HepG2 (cell line): ENCODE data around the gene GHR. TPM values are rescaled to one million over a fixed set of nuclear protein-coding genes. Genes with fewer than 3 reads are reported as not detected.

Experiments
- ATAC-seq: fragments of 200-7000 bp; cut with Tn5 transposase; 3 replicates; pipeline ENCODE4 v1.9.1; 2020; ENCODE audit warnings: mild to moderate bottlenecking, moderate library complexity
- BruUV-seq: library from RNA; stranded (reverse); fragments of 400-500 nt; replicated peaks from 2 replicates; lab custom pipeline; 2021; lab: Mats Ljungman, UMichigan
- CTCF ChIA-PET: fragments of 300-600 bp; formaldehyde crosslinking; extraction: SDS; loops from one replicate; lab custom pipeline; 2021; ENCODE audit warnings: low total read pairs, inconsistent platforms, low intra/inter-chr PET ratio; lab: Yijun Ruan, JAX
- POLR2A ChIA-PET: fragments of 350-600 bp; sonication (Branson Sonifier 250); formaldehyde crosslinking; loops from one replicate; lab custom pipeline; 2020; ENCODE audit warnings: antibody characterized with exemption, inconsistent platforms; lab: Yijun Ruan, JAX
- DNase-seq: peaks from one replicate; pipeline ENCODE4 v3.0.0-alpha.2; 2015; ENCODE audit warnings: low spot score
- FAIRE-seq: peaks from 3 replicates; lab custom pipeline; 2011; peaks lifted over from hg19 to GRCh38; lab: Jason Lieb, UNC
- H2AFZ ChIP-seq: one replicate; pipeline ENCODE4 v1.6.1; 2011; ENCODE audit warnings: low read length, inconsistent platforms
- H3K27ac ChIP-seq: fragments of 300-600 bp; 3 replicates; pipeline ENCODE4 v1.8.0; 2011; ENCODE audit warnings: mixed run types, mild to moderate bottlenecking, mixed read lengths, low read length, inconsistent platforms; ENCODE audit not compliant: insufficient read depth; ENCODE audit errors: extremely low read length
- H3K27me3 ChIP-seq, 2 experiments: fragments of 200-600 bp in 1 of 2; 2 replicates in 1 of 2; 3 replicates in 1 of 2; pipeline versions ENCODE4 v1.6.0 to v1.8.0; 2011; ENCODE audit warnings: low read length in 2 of 2, mild to moderate bottlenecking in 2 of 2, moderate library complexity in 2 of 2, inconsistent platforms in 1 of 2; ENCODE audit not compliant: insufficient read depth in 2 of 2, control insufficient read depth in 1 of 2
- H3K36me3 ChIP-seq, 2 experiments: fragments of 200-600 bp in 1 of 2; replicated peaks in 1 of 2; 2 replicates in 1 of 2; 3 replicates in 1 of 2; pipeline versions ENCODE4 v1.5.1 to v1.8.0; 2011; ENCODE audit warnings: low read length in 2 of 2, inconsistent platforms in 1 of 2; ENCODE audit not compliant: insufficient read depth in 2 of 2, control insufficient read depth in 1 of 2
- H3K4me1 ChIP-seq: 2 replicates; pipeline ENCODE4 v1.5.1; 2012; ENCODE audit warnings: low read length, inconsistent platforms; ENCODE audit not compliant: insufficient read depth
- H3K4me2 ChIP-seq: 2 replicates; pipeline ENCODE4 v1.6.0; 2011; ENCODE audit warnings: low read depth, low read length, inconsistent platforms
- H3K4me3 ChIP-seq, 3 experiments: fragments of 200-600 bp in 1 of 3; sonication (generic), shearing (Covaris generic) in 1 of 3; replicated peaks in 1 of 3; 2 replicates each; pipeline ENCODE4 v1.5.1; 2011 to 2016; ENCODE audit warnings: low read length in 3 of 3, inconsistent platforms in 2 of 3, low read depth in 2 of 3, mild to moderate bottlenecking in 2 of 3, control low read depth in 1 of 3, mixed read lengths in 1 of 3; ENCODE audit not compliant: insufficient read depth in 1 of 3
- H3K79me2 ChIP-seq: one replicate; pipeline ENCODE4 v1.6.1; 2011; ENCODE audit warnings: low read length, inconsistent platforms; ENCODE audit not compliant: insufficient read depth
- H3K9ac ChIP-seq: 2 replicates; pipeline ENCODE4 v1.6.0; 2011; ENCODE audit warnings: mild to moderate bottlenecking, low read depth, low read length, inconsistent platforms; ENCODE audit not compliant: insufficient read depth
- H3K9me3 ChIP-seq: 2 replicates; pipeline ENCODE4 v1.5.1; 2012; ENCODE audit warnings: mild to moderate bottlenecking, low read length
- H4K20me1 ChIP-seq: 2 replicates; pipeline ENCODE4 v1.6.0; 2011; ENCODE audit warnings: inconsistent platforms, mild to moderate bottlenecking, low read length, moderate library complexity; ENCODE audit not compliant: insufficient read depth
- CREB1 ChIP-seq, 2 experiments: fragments of 450-650 bp in 1 of 2; IDR thresholded peaks; 2 replicates each; pipeline ENCODE4 v1.6.1; 2016 to 2017; ENCODE audit warnings: control low read depth in 1 of 2, mild to moderate bottlenecking in 1 of 2, missing compliant biosample characterization in 1 of 2, missing genetic modification characterization in 1 of 2
- FIP1L1 ChIP-seq: fragments of 200-400 bp; formaldehyde crosslinking; IDR thresholded peaks from 2 replicates; pipeline ENCODE4 v1.6.1; 2018; ENCODE audit warnings: low read depth, mild to moderate bottlenecking, low read length, moderate library complexity, borderline replicate concordance; ENCODE audit not compliant: insufficient read depth
- GABPB1 ChIP-seq: IDR thresholded peaks from 2 replicates; pipeline ENCODE4 v1.6.1; 2016; ENCODE audit warnings: mild to moderate bottlenecking, missing genetic modification reagents, moderate library complexity, missing compliant biosample characterization
- HMGA1 ChIP-seq: sonication (generic); formaldehyde crosslinking; conservative IDR thresholded peaks from 2 replicates; pipeline ENCODE4 v1.4.0; 2020; ENCODE audit warnings: missing genetic modification reagents
- ISL2 ChIP-seq: sonication (generic); formaldehyde crosslinking; IDR thresholded peaks from 2 replicates; pipeline ENCODE4 v1.5.0; 2020; ENCODE audit warnings: missing genetic modification reagents
- MAF1 ChIP-seq: sonication (generic); formaldehyde crosslinking; IDR thresholded peaks from 2 replicates; pipeline ENCODE4 v1.5.0; 2020; ENCODE audit warnings: missing genetic modification reagents, borderline replicate concordance
- NFATC3 ChIP-seq: sonication (generic); formaldehyde crosslinking; IDR thresholded peaks from 2 replicates; pipeline ENCODE4 v1.5.1; 2020; ENCODE audit warnings: mild to moderate bottlenecking, missing genetic modification reagents
- NKX3-1 ChIP-seq: sonication (generic); formaldehyde crosslinking; IDR thresholded peaks from 2 replicates; pipeline ENCODE4 v1.5.0; 2020; ENCODE audit warnings: missing genetic modification reagents
- NR2F1 ChIP-seq, 2 experiments: fragments of 450-650 bp in 1 of 2; formaldehyde crosslinking in 1 of 2; IDR thresholded peaks; 2 replicates each; pipeline versions ENCODE4 v1.5.0 to v1.6.1; 2016 to 2020; ENCODE audit warnings: mild to moderate bottlenecking in 1 of 2, missing compliant biosample characterization in 1 of 2, missing genetic modification reagents in 1 of 2, moderate library complexity in 1 of 2
- NR3C1 ChIP-seq: sonication (generic); formaldehyde crosslinking; IDR thresholded peaks from 2 replicates; pipeline ENCODE4 v1.4.0; 2020; ENCODE audit warnings: missing genetic modification reagents
- RERE ChIP-seq: IDR thresholded peaks from 2 replicates; pipeline ENCODE4 v1.6.1; 2016; ENCODE audit warnings: low read depth, missing genetic modification reagents, missing compliant biosample characterization
- STAG1 ChIP-seq: sonication (generic); formaldehyde crosslinking; IDR thresholded peaks from 2 replicates; pipeline ENCODE4 v1.4.0; 2020; ENCODE audit warnings: missing genetic modification reagents
- ZNF543 ChIP-seq: sonication (generic); formaldehyde crosslinking; IDR thresholded peaks from 2 replicates; pipeline ENCODE4 v1.4.0; 2020; ENCODE audit warnings: mild to moderate bottlenecking, missing genetic modification reagents
- WGBS: methylation state at CpG from one replicate; pipeline ENCODE4 v1.1.6; 2017; ENCODE audit warnings: low lambda C conversion rate; 5-methylcytosine and 5-hydroxymethylcytosine counted together
- in situ Hi-C: cut with HindIII; loops from 2 replicates; pipeline ENCODE4 v1.10.0; 2017; ENCODE audit warnings: low pct_unique_long_range_greater_than_20kb; ENCODE audit not compliant: extremely low pct_ligation_motif_present
- intact Hi-C: fragments of 100-400 bp; cut with micrococcal nuclease; formaldehyde crosslinking; loops from one replicate; pipeline ENCODE4 v1.10.0; 2022; ENCODE audit not compliant: unreplicated experiment
- polyA plus RNA-seq, 8 experiments: library from polyadenylated mRNA; depleted of rRNA in 3 of 8; stranded (reverse) in 7 of 8; unstranded in 1 of 8; fragments of >200 nt; fragmentation: Illumina TruSeq in 4 of 8; extraction: Trizol in 4 of 8; gene quantifications; 2 replicates each; pipeline versions ENCODE4 v1.2.1 to v1.2.3, GENCODE V29; 2011 to 2016; ENCODE audit warnings: low read depth in 4 of 8, missing spikeins in 1 of 8, mixed read lengths in 1 of 8; ENCODE audit not compliant: insufficient read depth in 1 of 8
- total RNA-seq, 5 experiments: library from RNA; depleted of rRNA; stranded (reverse); fragments of >200 nt; fragmentation: Illumina TruSeq; extraction: Trizol; gene quantifications; 2 replicates each; pipeline ENCODE4 v1.2.3, GENCODE V29; 2016; ENCODE audit warnings: low read depth in 1 of 5

The GHR gene
- total and polyA plus RNA-seq, 2 of the 13 experiments (the other 11 are each of a cell fraction or from before 2014, with no cell fraction given), result 0.07 TPM; not detected in 1

- TF ChIP-seq RERE (no peak), CREB1 (IDR thresholded peaks at IDR 0.05) (no peak), CREB1 (CRISPR knock-in tag; IDR thresholded peaks at IDR 0.05) (no peak), ISL2 (no peak), MAF1 (CRISPR knock-in tag) (no peak), NR3C1 (CRISPR knock-in tag) (no peak)
These were observed 35.7 kb upstream of the GHR start (continued) for GRCh38 chr5:42387563-42387962.

- H3K4me1 ChIP-seq, result no peaks in the 10 kb centered on the region
- ChIA-PET POLR2A (no interaction called here), CTCF (no interaction called here)
- ATAC-seq, result no peak
- no peak for FAIRE-seq
- DNase-seq, result peak; percentile 3
- in situ Hi-C loops (no loop called here), intact Hi-C loops (no loop called here)
- no peak overlapping the region for H2AFZ ChIP-seq
- H3K9me3 ChIP-seq, result peaks cover 14% of the 10 kb centered on the region
- no peak overlapping the region for H3K4me3 ChIP-seq
- no peaks in the 10 kb centered on the region for H3K79me2 ChIP-seq
- no peak overlapping the region for H3K27ac ChIP-seq
- no peak overlapping the region for H3K9ac ChIP-seq
- no peaks in the 10 kb centered on the region for H3K36me3 ChIP-seq
- TF ChIP-seq STAG1 (CRISPR knock-in tag), result no peak
- no peak for TF ChIP-seq HMGA1 (CRISPR knock-in tag)
- TF ChIP-seq NFATC3 (CRISPR knock-in tag), result no peak
- no peak for TF ChIP-seq NKX3-1 (CRISPR knock-in tag)
- TF ChIP-seq NR2F1 (CRISPR knock-in tag; IDR thresholded peaks at IDR 0.05), result no peak
- TF ChIP-seq FIP1L1, result no peak
- no peak for TF ChIP-seq ZNF543 (CRISPR knock-in tag)
- TF ChIP-seq GABPB1 (CRISPR knock-in tag), result no peak
- 0% methylated on average over 5 of the region's 5 CpGs for WGBS
- H3K27me3 ChIP-seq, result no peaks in the 10 kb centered on the region
- no peaks in the 10 kb centered on the region for H4K20me1 ChIP-seq
- BruUV-seq, result no TSS peak
- no peak overlapping the region for H3K4me2 ChIP-seq
These were observed 33.1 kb upstream of the GHR start for GRCh38 chr5:42390115-42390514.
